ENCODE results near the gene SUN5.
A peak's percentile ranks its signal among the peaks of the same experiment; 100 is the strongest.

SUN5 gene

DNA sequence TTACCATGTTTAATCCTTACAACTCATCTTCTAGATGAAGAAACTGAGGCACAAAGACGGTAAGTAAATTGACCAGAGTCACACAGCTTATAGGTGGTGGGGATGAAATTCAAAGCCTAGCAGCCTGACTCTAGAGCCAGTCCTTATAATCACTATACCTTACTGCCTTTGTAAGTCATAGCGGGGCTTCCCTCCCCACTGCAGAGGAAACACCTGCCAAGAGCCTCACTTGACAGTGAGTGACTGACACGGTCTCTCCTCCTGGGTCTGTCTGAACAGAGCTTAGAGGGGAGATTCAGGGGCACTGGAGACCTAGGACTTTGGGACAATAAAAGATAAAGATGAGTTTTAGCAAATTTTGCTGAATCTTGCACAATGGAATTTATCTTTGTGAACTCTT lies 12.8 kb downstream of the SUN5 start:
- DNase-seq, result no peak

DNA sequence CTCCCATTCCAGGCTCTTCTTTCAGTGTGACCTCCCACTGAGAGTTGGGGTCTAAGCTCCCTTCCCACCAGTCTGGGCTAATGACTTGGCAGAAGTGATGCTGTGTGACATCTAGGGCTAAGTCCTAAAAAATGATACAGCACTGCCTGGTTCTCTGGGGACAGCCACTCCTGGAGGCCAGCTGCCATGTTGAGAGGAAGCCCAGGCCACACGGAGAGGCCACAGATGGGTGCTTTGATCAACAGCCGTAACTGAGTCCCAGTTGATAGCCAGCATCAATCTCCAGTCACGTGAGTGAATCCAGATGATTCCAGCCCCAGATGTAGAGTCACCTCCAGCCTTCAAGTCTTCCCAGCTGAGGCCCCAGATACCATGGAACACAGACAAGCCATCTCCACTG lies 13.8 kb downstream of the SUN5 start:
- DNase-seq, result no peak

DNA sequence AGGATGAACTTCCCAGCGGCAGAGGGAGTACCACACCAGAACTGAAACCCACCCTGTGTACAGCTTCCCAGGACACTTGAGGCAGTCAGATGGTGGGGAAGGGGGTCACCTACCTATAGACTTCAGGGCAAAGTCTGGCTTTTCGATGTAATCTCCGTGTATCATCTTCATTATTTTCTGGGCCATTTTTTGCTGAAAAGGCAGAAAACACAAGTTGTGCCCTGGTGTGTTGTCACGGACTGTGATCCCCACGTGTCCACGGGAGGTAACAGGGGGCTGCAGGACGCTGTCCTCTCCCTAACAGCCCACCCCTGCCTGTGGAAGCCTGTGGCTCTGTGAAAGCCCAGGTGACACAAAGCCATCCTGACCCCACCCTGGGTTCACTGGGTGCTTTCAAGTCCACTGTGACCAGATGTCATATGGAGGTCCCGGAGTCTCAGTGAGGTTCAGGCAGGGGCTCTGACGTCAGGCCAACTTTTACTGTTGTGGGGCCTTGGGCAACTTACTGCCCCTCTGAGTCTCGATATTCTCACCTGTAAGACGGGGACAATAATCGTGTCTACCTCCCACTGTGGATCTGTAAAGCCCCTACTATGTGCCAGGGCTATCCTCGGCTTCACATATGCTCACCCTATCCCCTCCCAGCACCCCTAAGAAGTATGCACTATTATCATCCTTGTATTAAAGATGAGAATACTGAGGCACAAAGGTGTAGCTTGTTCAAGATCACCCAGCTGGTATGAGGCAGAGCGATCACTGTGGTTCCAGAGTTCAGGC lies 14.5 kb downstream of the SUN5 start:
- no peak for DNase-seq

DNA sequence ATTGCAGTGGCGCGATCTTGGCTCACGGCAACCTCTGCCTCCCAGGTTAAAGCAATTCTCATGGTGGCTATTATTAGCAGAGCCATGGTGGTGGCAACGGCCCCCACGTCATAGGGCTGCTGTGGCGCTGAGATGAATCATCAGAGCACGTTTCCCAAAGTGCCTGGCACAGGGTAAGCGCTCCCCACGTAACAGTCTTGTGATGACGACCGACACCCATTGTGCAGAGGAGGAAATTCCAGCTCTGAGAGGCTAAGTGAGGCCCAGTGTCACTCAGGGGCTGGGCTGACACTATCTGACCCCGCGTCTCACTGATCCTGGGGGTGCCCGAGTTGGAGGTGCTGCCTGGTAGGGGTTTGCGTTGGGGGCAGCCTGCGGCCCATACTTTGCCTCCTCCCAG lies 16.2 kb downstream of the SUN5 start:
- no peak for DNase-seq

DNA sequence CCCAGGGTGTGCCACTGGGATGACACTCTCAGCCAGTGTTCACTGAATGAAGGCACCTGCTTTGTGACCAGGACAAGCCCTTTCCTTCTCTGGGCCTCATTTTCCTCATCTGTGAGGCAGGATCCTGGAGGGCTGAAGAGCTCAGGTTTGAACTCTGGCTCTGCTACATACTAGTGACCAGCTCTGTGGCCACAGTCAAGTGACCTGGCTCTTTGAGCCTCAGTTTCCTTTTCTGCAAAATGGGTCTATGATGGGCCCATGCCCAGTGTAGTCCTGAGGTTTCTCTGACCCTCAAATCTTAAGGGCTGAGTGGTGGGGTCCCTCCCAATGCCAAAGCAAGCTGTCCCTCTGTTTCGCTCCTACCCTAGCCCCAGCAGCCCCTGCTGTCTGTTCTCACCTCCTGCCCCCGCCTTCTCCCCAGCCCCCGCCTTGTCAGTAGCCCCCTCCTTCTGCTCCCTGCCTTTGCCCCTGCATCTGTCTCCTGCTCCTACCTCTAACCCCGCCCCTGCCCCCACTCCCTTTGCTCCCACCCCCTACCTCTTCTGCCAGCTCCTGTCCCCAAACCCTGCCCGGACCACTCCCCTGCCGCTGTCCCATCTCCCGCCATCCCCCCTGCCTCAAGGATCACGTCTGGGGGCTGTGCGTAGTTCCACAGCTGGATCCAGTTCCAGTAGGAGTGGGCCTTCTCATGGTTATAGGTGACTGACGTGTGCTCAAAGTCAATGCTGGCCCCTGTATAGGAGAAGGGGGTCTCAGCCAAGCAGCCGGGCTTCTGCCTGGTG lies 17.0 kb downstream of the SUN5 start:
- no peak for DNase-seq

DNA sequence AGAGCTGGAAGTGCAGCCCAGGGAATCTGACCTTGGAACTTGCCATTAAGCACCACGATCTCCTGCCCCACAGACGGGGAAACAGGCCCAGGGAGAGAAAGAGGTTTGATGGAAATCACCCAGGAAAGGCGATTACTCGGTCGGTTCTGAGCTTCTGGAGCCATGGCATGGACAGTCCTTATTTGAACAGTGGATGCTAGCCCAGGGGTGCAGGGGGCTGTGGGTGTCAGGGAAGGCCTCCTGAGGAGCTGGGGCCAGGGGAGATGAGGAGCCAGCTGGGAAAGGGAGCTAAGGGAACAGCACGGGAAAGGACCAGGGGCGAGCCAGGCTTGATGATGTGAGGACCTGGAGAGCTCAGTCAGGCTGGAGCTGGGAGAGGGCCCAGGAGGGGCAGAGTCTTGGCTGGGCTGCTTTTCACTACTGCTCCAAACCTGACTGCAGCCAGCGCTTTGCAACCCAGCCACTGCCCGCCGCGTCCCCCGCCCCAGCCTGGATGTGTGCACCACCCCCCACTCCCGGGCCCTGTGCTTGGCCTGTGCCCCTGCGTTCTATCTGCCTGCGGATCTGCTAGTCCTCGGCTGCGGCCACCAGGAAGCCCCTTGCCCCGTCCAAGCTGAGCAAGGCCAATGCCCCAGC lies 17.8 kb downstream of the SUN5 start:
- DNase-seq, result no peak

DNA sequence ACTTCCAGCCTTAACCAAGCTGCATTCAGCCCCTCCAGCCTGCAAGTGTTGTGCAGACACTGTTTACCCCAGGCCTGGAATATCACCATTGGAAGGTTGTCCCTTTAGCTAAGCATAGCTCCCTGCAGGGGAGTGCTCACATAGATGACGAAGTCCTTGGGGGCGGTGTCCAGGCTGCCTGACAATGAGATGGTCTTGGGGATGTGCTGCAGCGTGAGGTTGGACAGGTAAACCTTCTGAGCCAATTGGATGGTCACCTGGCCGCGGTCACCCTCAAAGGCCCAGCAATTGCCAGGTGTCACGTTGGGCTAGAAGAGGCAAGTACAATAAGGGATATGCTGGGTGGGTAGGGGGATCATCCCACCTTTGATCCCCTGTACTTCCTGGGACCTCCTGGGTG lies 18.6 kb downstream of the SUN5 start:
- DNase-seq, result no peak

DNA sequence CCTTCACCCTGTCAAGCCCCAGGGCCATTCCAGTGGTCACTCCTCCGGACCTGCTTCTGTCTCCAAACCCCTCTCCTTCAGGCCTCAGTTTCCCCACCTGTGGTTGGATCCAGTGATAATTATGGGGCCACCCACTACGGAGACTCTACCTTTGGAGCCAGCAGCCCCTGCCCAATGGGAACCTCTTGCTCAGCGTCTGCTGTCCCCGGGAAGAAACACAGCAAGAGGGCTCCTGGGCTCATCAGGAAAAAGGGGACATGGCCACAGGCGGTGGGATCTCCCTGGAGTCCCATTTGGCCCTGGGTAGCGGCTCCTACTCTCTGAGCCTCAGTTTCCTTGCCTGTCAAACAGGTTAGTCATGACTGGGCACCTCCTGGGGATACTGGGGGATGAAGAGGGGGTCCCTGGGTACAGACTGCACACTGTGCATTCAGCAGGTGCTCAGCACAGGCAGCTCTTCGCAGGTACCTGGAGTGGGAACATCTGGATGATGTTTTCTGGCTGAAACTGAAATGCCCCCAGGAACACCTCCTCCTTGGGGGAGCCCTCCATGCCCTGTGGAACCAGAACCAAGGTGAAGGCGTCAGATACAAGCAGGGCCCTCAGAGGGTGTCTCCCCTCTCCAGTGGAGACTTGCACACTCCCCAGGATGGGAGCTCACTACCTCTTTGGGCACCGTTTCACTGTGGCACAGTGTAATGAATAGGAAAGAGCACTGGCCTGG lies 19.4 kb downstream of the SUN5 start:
- no peak for DNase-seq

DNA sequence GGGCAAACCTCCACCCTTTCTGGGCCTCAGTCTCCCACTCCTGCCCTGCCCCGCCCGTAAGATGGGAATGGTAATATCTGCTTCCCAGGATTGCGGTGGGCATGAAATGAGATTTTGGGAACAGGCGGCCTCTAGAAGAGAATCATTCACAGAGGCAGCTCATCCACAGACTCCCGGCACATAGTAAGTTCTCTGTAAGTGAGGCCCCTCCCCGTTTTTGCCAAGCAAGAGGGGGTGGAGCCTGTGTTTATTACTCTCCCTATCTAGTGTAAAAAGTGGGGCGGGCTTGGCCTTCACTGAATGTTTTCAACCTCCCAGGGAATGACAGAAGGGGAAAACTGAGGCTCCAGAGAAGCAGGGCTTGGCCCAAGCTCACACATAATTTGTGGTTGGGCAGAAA lies 20.0 kb downstream of the SUN5 start:
- DNase-seq, result no peak

DNA sequence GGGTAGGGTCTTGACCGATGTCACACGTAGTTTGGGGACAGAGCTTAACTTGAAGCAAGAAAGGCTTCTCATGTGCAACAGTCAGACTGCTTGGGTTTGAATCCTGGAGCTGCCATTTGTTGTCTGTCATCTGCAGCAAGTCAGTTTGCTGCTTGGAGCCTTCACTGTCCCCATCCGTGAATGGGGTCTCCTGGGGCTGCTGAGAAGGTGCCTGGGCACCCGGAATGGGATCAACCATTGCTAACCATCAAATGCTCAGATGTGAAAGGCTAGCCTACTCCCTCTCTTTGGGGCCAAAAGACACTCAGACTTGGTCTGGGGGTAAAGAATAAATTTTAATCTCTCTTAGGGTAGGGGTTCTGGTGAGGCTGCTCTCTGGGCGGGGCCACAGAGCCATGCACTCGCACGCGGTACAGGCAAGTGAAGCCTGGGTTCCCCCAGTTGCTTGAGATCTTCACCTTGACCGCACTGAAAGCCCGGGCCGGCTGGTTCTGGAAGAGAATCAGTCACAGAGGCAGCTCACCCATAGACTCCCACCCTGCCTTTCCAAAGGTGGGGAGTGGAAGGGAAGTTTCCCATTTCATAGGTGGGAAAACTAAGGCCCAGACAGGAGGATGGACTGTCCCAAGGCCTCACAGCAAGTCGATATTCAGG lies 20.6 kb downstream of the SUN5 start:
- no peak for DNase-seq

DNA sequence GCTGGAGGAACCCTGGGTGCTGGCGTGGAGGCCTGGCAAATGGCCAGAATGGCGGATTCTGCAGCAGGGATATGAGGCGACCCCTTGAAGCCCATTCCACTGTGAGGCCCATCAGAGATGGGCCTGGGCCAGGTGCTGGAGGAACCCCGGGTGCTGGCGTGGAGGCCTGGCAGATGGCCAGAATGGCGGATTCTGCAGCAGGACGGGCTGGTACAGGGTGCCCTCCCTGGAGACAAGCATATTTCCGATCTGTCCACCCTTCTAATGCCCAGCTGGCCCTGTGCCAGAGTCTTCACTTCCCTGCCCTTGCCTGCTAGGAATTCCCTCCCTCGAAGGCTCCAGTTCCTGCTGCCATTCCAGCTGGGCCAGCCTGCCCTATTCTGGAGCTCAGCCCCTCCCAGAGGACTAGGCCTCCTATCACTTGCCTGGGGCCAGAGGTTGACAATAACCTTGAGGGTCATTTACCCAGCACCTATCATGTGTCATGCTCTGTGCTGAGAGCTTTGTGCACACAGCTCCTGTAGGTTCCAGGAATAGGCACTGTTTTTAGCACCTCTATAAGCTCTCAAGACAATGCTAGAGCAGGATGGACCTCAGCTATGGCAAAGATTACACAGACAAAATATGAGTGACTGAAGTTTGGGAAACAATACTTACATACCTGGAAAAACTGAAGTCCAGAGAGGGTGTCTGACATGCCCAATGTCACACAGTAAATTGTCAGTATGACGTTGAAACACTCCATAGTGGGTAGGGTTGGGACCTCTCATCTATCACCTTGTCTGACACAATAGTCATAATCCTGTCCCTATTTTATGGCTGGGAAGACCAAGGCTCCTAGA lies 21.4 kb downstream of the SUN5 start:
- peak; percentile 45 for DNase-seq

DNA sequence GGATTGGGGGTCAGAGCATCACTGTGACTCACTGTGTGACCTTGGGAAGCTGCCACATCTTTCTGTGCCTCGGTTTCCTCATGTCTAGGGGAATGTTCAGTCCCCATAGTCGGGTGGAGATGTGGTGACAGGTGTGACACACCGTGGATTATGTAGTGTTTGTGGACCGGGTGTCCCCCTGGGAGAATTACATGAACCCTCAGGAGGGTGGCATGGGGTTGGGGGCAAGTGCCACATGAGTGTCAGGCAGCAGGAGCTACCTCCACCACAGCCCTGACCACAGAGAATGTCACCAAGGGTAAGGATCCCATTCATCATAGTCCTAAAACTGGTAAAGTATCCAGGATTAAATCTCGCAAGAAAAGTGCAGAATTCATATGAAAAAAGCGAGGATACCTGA lies 23.2 kb downstream of the SUN5 start:
- no peak for DNase-seq

DNA sequence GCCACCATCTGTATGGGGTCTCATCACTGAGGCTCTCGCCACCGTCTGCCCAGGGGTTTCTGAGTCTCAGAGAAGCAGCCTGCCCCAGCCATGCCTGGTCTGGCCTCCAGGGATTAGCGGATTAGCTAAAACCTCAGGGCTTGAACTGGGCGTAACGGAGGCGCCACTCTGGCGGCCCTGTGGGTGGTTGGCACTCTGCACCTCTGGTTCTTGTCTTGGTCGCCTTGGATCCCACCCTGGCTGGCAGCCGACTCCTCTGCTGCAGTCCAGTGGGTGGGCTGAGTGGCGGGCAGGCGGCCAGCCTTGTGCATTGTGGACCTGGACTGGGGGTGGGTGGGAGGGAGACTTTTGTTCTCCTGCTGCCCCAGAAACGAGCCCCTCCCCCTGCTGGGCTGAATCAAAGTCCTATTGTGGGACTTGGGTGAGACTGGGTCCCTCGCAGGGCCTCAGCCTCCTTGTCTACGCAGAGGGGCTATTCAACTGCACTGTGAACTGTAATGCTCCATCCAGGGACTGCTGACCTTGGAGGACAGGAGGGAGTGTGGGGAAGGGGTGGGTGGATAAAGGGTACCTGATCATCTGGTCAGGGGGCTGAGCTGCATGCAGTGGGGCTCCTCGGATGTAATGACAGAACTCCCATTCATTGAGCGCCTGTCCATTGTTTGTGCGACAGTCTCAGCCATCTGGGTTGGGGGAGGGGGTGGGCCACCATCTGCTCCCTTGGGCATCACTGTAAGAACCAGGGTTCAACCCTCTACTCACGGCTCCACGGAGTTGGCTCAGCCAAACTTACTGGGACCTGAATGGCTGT lies 23.9 kb downstream of the SUN5 start:
- DNase-seq, result peak; percentile 49

DNA sequence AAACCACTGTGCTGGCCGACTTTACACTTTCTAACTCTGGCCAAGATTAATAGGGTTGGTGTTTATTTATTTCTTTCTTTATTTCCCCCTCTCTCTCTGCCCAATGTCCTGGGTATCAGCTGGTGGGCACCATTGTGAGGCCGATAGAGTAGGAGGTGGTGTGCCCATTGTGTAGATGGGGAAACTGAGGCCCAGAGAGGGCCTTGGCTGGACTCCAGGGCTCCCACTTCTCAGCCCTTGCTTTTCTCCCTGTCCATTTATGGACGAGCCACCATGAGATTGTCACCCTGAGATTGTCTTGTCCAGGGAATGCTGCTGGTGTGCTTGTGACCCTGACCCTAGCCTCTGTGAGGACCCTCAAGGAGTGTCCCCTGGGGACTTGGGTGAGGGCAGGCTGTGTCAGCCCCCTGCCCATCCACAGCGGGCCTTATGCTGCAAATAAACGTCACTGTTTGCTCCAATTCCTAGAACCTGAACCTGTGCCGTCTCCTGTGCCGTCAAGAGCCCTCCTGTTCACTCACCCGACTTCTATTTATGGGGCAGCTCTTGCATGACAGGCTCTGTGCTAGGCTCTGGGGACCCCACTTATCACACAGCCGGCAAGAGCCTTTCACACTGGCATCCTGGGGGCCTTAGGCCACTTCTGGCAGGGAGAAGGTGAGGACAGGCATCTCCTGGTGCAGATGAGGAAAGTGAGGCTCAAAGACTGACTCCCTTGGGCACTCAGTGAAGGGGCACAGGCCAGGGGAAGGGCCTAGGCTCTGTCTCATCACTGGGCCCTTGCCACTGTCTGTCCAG lies 24.8 kb downstream of the SUN5 start:
- DNase-seq, result no peak

DNA sequence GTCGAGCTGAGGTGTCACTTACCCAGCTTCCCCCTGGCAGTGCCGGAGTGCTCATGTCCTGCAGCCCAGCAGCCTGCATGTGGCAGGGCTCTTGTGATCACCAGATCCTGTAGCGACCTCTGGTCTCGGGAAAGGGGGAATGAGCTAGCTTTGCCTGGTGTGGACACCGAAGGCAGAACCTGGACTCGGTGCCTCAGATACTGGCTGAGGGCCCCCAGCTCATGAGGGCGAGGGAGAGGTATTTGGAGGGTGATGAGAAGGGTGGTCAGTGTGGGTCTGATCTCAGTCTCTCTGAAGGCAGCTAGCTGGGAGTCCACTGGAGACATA lies 26.3 kb downstream of the SUN5 start:
- peak; percentile 15 for DNase-seq

DNA sequence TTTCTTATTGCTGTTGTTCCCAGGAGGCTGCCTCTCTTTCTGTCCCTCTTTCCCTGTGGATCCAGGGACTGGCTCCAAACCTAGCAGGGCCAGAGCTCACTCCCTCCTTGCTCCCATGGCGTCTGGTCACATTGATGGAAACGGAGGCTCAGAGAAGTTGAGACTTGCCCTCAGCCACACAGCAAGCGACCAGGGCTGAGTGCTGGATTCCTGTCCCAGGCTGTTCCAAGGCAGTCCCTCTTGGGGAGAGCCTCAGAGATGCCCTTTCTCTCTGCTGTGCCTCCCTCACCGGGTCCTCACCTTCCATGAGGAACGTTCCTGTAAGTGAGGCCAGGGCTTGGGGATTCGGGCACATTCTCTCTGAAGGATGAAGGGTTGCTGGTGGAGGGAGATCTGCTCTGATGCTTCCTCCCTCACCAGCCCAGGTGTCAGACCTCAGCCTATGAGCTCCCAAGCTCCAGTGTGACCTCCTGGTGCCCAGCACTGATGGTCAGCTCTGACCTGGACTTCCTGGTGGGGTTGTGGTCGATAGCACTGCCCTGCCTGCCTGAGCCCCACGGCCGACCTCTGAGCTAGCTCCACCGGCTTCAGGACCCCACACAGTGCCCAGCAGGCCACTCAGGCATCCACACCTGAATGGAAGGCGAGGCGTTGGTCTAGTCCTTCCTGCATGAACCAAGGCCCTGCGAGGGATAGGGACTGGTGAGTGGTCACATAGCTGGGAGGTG lies 26.8 kb downstream of the SUN5 start:
- DNase-seq, result no peak

DNA sequence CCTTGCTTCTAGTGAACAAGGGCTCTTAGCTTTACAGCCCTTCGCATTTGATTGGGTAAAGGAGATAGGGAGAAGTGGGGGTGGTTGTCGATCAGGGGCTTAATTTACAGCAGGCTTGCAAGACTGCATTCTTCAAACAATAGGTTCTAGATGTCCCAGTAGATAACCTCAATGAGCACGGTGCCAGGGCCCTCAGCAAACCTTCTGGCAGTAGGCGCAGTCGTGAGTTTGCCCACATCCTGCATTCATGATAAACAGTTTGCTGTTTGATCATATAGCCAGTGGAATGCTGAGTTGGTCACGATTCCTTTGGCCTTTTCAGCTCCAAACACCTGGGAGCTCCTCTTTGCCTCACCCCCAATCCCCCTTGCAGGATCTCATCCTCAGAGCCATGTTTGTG lies 27.5 kb downstream of the SUN5 start:
- no peak for DNase-seq

DNA sequence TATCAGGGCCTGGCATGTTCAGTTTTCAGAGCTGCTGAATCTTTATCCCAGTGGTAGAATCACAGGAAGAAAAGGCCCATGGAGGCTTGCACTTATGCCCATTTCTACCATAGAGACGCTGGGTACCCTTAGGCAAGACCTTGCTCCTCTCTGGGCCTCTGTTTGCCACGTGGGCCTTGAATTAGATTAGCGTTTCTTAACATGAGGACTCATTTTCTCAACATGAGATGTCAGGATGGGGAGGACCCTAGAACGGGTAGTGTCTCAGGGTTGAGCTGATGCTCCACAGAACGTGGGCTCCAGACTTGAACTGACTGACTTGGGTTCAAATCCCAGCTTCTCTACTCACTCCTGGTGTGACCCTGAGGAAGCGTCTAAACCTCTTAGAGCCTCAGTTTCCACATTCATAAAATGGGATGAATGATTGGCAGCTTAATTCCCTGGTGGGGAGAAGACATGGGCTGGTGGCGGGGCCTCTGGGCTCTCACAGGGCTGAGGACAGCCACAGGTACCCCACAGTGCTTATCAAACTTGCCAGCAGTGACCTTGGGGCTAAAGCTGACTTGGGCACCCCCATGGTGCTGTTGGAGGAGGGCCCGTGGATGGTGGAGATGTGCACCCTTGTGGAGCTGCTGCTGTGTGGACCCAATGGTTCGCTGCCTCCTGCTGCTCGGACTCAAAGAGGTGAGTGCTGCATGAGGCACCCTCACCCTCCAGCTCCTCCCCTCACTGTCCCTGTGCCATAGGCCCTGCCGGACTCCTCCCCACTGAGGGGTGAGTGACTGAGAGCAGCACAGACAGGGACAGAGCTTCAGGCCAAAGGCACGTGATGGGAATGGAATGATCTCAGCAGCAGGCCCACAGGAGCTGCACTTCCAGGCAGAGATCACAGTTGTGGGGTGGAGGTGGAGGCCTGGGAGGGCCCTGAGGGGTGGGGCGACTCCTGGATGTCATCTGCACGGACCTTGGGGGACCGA lies 28.2 kb downstream of the SUN5 start:
- peak; percentile 8 for DNase-seq
